NCI-H1417 (cell line): ENCODE data around the gene ATP2A2.
"Not testable (repeated sequence)": the region's sequence is repeated elsewhere in the genome, so short reads cannot be mapped to it uniquely, and the experiment has no call there.

Experiments used
- DNase-seq, 3 experiments: peaks; one replicate each; lab custom pipeline; 2025; lab: John Stamatoyannopoulos, UW

ATP2A2 gene

GRCh38 chr12:110367181-110367864 lies 86.3 kb downstream of the ATP2A2 start:
- DNase-seq = no peak

GRCh38 chr12:110369992-110370391 lies 88.9 kb downstream of the ATP2A2 start:
- DNase-seq = no peak

GRCh38 chr12:110370732-110371231 lies 89.7 kb downstream of the ATP2A2 start:
- peak in 1 of 3 experiments; percentile 61 for DNase-seq

GRCh38 chr12:110371408-110372055 lies 90.5 kb downstream of the ATP2A2 start:
- DNase-seq = peak; percentile 18 to 87 (median 61)

GRCh38 chr12:110372056-110372425 lies 91.0 kb downstream of the ATP2A2 start:
- no peak for DNase-seq

GRCh38 chr12:110373025-110373424 lies 92.0 kb downstream of the ATP2A2 start:
- DNase-seq = no peak

GRCh38 chr12:110373425-110373824 lies 92.4 kb downstream of the ATP2A2 start:
- no peak for DNase-seq

- no peak for DNase-seq
These were observed 93.0 kb downstream of the ATP2A2 start for GRCh38 chr12:110373962-110374611.

GRCh38 chr12:110378131-110378790 lies 97.2 kb downstream of the ATP2A2 start:
- DNase-seq = not testable (repeated sequence)

- no peak for DNase-seq
These were observed 98.2 kb downstream of the ATP2A2 start for GRCh38 chr12:110379197-110379596.

- DNase-seq = no peak
These were observed 98.6 kb downstream of the ATP2A2 start for GRCh38 chr12:110379631-110380030.

- DNase-seq = no peak
These were observed 101.6 kb downstream of the ATP2A2 start for GRCh38 chr12:110382683-110383082.
